ENCODE data around the gene ECSCR. TPM values are rescaled to one million over a fixed set of nuclear protein-coding genes. Genes with fewer than 3 reads are reported as not detected.
"Not testable (repeated sequence)": the region's sequence is repeated elsewhere in the genome, so short reads cannot be mapped to it uniquely, and the experiment has no call there.

Gene ECSCR
- total RNA-seq, 1 donor from 2014 or later, result not detected

GRCh38 chr5:139413153-139413552 is 49.4 kb downstream of the ECSCR start:
- no peak for DNase-seq (ENCODE audit: low read depth)
- TF ChIP-seq, protein P1, sequence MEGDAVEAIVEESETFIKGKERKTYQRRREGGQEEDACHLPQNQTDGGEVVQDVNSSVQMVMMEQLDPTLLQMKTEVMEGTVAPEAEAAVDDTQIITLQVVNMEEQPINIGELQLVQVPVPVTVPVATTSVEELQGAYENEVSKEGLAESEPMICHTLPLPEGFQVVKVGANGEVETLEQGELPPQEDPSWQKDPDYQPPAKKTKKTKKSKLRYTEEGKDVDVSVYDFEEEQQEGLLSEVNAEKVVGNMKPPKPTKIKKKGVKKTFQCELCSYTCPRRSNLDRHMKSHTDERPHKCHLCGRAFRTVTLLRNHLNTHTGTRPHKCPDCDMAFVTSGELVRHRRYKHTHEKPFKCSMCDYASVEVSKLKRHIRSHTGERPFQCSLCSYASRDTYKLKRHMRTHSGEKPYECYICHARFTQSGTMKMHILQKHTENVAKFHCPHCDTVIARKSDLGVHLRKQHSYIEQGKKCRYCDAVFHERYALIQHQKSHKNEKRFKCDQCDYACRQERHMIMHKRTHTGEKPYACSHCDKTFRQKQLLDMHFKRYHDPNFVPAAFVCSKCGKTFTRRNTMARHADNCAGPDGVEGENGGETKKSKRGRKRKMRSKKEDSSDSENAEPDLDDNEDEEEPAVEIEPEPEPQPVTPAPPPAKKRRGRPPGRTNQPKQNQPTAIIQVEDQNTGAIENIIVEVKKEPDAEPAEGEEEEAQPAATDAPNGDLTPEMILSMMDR (IDR thresholded peaks at IDR 0.05; ENCODE audit: insufficient read depth, low read length, poor library complexity, severe bottlenecking), result no peak
- Histone ChIP-seq H3K27me3 (ENCODE audit: control insufficient read depth, insufficient read depth, low read length) (no peaks in the 10 kb centered on the region), H3K4me3 (ENCODE audit: low read depth, low read length) (no peak overlapping the region), H3K36me3 (ENCODE audit: control insufficient read depth, insufficient read depth, low read length) (no peaks in the 10 kb centered on the region)

DNA sequence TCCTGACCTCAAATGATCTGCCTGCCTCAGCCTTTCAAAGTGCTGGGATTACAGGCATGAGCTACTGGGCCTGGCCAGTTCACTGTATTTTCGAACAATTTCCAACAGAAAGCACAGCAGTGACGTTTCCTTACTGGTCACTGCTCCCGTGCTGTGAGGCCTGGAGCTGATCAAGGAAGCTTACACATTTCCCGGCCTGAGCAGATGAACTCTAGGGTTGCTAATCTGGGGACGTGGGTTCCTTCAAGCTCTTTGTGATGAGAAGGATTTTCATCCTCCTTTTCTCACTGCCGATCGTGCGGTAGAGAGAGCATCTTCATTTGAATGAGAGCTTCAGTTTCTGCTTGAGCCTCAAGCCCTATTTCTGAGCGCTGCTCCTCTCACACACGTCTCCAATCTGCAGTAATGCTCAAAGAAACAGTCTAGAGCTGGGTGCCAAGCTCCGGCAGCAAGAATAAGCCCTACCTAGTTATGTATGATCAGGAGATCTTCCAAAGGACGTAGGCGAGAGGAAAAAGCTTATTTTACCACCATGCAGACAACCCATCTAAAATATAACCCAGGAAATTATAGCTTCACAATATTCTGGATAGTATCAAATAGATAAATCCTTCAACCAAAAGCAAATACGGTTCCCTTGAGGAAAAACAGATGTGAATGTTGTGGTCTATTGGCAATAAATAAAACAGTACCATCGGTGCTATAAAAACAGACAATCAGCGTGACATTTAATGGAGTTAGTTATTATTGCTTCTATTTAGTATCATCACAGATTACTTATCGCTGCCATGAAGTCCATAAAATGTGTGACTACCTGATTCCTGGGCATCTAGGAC is 51.3 kb downstream of the ECSCR start:
- no peaks in the 10 kb centered on the region for H3K27me3 ChIP-seq (ENCODE audit: control insufficient read depth, insufficient read depth, low read length)
- no peaks in the 10 kb centered on the region for H3K36me3 ChIP-seq (ENCODE audit: control insufficient read depth, insufficient read depth, low read length)
- H3K4me3 ChIP-seq (ENCODE audit: low read depth, low read length), result no peak overlapping the region
- DNase-seq (ENCODE audit: low read depth), result no peak
- TF ChIP-seq, protein P1 (IDR thresholded peaks at IDR 0.05; ENCODE audit: insufficient read depth, low read length, poor library complexity, severe bottlenecking), result no peak

DNA sequence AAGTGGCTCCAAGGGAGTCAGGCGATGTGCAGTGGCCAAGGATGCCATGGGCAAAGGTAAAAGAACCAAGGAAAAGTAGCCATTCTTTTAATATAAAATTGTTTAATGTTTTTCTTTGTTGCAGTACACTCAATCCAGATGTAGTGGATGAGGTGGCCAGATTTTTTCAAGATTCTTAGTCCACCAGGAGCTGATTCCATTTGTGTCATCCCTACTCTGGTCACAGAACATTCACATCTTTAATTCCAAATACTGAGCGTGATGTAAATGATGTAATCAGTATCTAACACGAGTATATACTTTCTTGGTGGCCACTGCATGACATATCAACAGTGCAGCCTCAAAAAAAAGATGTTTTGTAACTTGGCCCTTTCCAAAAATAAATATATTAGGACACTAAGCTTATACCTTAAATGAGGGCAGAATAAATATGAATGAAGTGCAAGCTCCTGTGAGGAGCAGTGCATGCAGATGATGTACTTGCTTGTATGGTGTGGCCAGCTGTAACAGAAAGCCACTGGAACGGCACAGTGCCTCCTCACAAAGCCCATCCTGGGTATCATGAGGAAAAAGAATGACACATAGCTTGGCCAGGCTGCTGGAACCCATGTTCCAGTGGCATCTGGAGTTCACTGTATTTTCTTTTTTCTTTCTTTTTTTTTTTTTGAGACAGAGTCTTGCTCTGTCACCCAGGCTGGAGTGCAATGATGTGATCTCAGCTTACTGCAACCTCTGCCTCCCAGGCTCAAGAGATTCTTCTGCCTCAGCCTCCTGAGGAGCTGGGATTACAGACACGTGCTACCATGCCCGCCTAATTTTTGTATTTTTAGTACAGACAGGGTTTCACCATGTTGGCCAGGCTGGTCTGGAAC is 52.2 kb downstream of the ECSCR start:
- no peak overlapping the region for H3K4me3 ChIP-seq (ENCODE audit: low read depth, low read length)
- H3K36me3 ChIP-seq (ENCODE audit: control insufficient read depth, insufficient read depth, low read length), result no peaks in the 10 kb centered on the region
- TF ChIP-seq, protein P1 (IDR thresholded peaks at IDR 0.05; ENCODE audit: insufficient read depth, low read length, poor library complexity, severe bottlenecking), result no peak
- no peak for DNase-seq (ENCODE audit: low read depth)
- H3K27me3 ChIP-seq (ENCODE audit: control insufficient read depth, insufficient read depth, low read length), result no peaks in the 10 kb centered on the region

- not testable (repeated sequence) for H3K4me3 ChIP-seq (ENCODE audit: low read depth, low read length); H3K36me3 ChIP-seq (ENCODE audit: control insufficient read depth, insufficient read depth, low read length); H3K27me3 ChIP-seq (ENCODE audit: control insufficient read depth, insufficient read depth, low read length); DNase-seq (ENCODE audit: low read depth)
Measured at GRCh38 chr5:139409116-139409515, 53.4 kb downstream of the ECSCR start.

- DNase-seq (ENCODE audit: low read depth), result no peak
- Histone ChIP-seq H3K4me3 (ENCODE audit: low read depth, low read length) (no peak overlapping the region), H3K36me3 (ENCODE audit: control insufficient read depth, insufficient read depth, low read length) (no peaks in the 10 kb centered on the region), H3K27me3 (ENCODE audit: control insufficient read depth, insufficient read depth, low read length) (no peaks in the 10 kb centered on the region)
- TF ChIP-seq, protein P1 (IDR thresholded peaks at IDR 0.05; ENCODE audit: insufficient read depth, low read length, poor library complexity, severe bottlenecking), result no peak
Measured at GRCh38 chr5:139408191-139408590, 54.4 kb downstream of the ECSCR start.

GRCh38 chr5:139407517-139407916 is 55.0 kb downstream of the ECSCR start:
- no peak for DNase-seq (ENCODE audit: low read depth)
- H3K27me3 ChIP-seq (ENCODE audit: control insufficient read depth, insufficient read depth, low read length), result no peaks in the 10 kb centered on the region
- TF ChIP-seq, protein P1 (IDR thresholded peaks at IDR 0.05; ENCODE audit: insufficient read depth, low read length, poor library complexity, severe bottlenecking), result no peak
- H3K4me3 ChIP-seq (ENCODE audit: low read depth, low read length), result no peak overlapping the region
- H3K36me3 ChIP-seq (ENCODE audit: control insufficient read depth, insufficient read depth, low read length), result no peaks in the 10 kb centered on the region

Measured in kidney epithelial cell (primary cell).